ENCODE results near the gene CAPN10.

- TF ChIP-seq POLR2A (IDR thresholded peaks at IDR 0.05; ENCODE audit: low read depth, low read length) (no peak), POLR2AphosphoS5 (IDR thresholded peaks at IDR 0.05; ENCODE audit: low read depth, low read length) (no peak), TAF1 (IDR thresholded peaks at IDR 0.05; ENCODE audit: borderline replicate concordance, low read depth, low read length) (no peak)
Measured at GRCh38 chr2:240624011-240624949, 37.7 kb downstream of the CAPN10 start.

All from GM12892 (cell line).